Amniotic epithelial cell (primary cell): ENCODE results near the gene ATP5ME.

Experiments
- DNase-seq: peaks from one replicate; pipeline ENCODE4 v3.0.0-alpha.2; 2010; ENCODE audit warnings: low read depth

The ATP5ME gene

GRCh38 chr4:633406-633805 is 40.7 kb downstream of the ATP5ME start:
- DNase-seq, result no peak

GRCh38 chr4:632926-633325 is 41.1 kb downstream of the ATP5ME start:
- no peak for DNase-seq

GRCh38 chr4:632196-632790 is 41.8 kb downstream of the ATP5ME start:
- DNase-seq, result no peak

GRCh38 chr4:630656-631055 is 43.4 kb downstream of the ATP5ME start:
- no peak for DNase-seq

- no peak for DNase-seq
These were observed 44.0 kb downstream of the ATP5ME start for GRCh38 chr4:629915-630641.

GRCh38 chr4:629636-629914 is 44.5 kb downstream of the ATP5ME start:
- no peak for DNase-seq

GRCh38 chr4:628821-629635 is 45.0 kb downstream of the ATP5ME start:
- no peak for DNase-seq

- no peak for DNase-seq
These were observed 45.8 kb downstream of the ATP5ME start for GRCh38 chr4:628311-628741.

GRCh38 chr4:627347-628125 is 46.5 kb downstream of the ATP5ME start:
- DNase-seq, result no peak

- DNase-seq, result no peak
These were observed 47.6 kb downstream of the ATP5ME start for GRCh38 chr4:626201-627091.

- no peak for DNase-seq
These were observed 48.4 kb downstream of the ATP5ME start for GRCh38 chr4:625631-626161.

- no peak for DNase-seq
These were observed 49.1 kb downstream of the ATP5ME start, which contains the start of gene PDE6B for GRCh38 chr4:624705-625590. Gene PDE6B, plus strand, starts transcription at chr4:625573. Its CDS starts 54 bp downstream, at chr4:625627.

GRCh38 chr4:623914-624566 is 50.0 kb downstream of the ATP5ME start:
- DNase-seq, result no peak

GRCh38 chr4:622996-623913 is 50.8 kb downstream of the ATP5ME start:
- DNase-seq, result no peak
